ENCODE measurements around the gene OSBP2. TPM values are rescaled to one million over a fixed set of nuclear protein-coding genes. Genes with fewer than 3 reads are reported as not detected.

Gene OSBP2
- total RNA-seq, 1 experiment from 2014 or later = 10.2 TPM

DNA sequence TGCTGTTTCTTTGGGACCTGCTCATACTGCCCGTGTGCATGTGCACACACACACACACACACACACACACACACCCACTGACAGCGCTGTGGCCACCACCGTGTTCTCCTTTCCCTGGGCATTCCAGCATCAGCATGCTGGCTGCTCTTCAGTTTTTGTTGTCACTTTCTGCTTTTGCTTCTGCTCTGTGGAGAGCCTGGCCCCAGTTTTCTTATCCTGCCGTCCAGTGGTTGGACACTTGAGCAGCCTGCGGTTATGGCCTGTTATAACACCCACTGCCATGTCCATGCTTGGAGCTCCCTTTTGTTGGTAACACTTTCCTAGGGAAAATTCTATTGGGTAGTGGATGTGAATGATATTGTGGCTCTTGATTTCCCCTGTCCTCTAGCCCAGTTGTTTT is 83.6 kb downstream of the OSBP2 start:
- ChIA-PET CTCF (no interaction called here), POLR2A (ENCODE audit: unreplicated experiment) (no interaction called here)
- TF ChIP-seq EZH2 (IDR thresholded peaks at IDR 0.05; ENCODE audit: low read length, unreplicated experiment) = no peak

DNA sequence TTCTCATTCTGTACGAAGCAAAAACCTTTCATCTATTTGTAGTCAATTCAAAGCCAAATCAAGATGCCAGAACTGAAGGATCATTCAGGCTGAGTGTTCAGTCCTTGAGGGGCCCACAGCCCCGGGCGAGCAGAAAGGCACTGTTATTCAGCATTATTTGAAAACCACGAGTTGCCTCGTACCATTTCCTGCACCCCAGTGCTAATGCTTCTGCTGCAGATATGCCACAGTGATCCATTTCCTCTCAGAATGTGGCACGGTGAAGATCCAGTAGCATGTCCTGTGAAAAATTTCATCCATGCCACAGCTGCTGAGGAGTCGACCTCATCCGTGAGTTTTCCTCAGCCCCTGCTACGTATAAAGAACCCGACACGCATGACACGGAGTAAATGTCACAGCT is 85.4 kb downstream of the OSBP2 start:
- no TSS peak for BruUV-seq (replicated peaks)
- Histone ChIP-seq H3K4me2 (ENCODE audit: low read length) (no peak overlapping the region), H3F3A (ENCODE audit: low read length, unreplicated experiment) (no peaks in the 10 kb centered on the region), H4K20me1 (ENCODE audit: low read length) (no peaks in the 10 kb centered on the region), H3K36me3 (ENCODE audit: low read depth, low read length) (no peaks in the 10 kb centered on the region), H3K79me2 (ENCODE audit: low read length) (no peaks in the 10 kb centered on the region), H3K4me3 (ENCODE audit: low read length) (no peak overlapping the region), H3K9me3 (ENCODE audit: low read length) (no peaks in the 10 kb centered on the region), H2AFZ (ENCODE audit: low read length) (no peak overlapping the region), H3K4me1 (ENCODE audit: insufficient read depth, low read length) (peaks cover 25% of the 10 kb centered on the region), H3K27me3 (ENCODE audit: low read length) (no peaks in the 10 kb centered on the region), H3K27ac (ENCODE audit: low read length) (no peak overlapping the region), H3K9me2 (replicated peaks; ENCODE audit: low read length) (no peaks in the 10 kb centered on the region), H3K9ac (ENCODE audit: low read length) (no peak overlapping the region)
- no peak for TF ChIP-seq EZH2phosphoT487 (IDR thresholded peaks at IDR 0.05; ENCODE audit: borderline replicate concordance, low read length)
- TF ChIP-seq, protein P1, sequence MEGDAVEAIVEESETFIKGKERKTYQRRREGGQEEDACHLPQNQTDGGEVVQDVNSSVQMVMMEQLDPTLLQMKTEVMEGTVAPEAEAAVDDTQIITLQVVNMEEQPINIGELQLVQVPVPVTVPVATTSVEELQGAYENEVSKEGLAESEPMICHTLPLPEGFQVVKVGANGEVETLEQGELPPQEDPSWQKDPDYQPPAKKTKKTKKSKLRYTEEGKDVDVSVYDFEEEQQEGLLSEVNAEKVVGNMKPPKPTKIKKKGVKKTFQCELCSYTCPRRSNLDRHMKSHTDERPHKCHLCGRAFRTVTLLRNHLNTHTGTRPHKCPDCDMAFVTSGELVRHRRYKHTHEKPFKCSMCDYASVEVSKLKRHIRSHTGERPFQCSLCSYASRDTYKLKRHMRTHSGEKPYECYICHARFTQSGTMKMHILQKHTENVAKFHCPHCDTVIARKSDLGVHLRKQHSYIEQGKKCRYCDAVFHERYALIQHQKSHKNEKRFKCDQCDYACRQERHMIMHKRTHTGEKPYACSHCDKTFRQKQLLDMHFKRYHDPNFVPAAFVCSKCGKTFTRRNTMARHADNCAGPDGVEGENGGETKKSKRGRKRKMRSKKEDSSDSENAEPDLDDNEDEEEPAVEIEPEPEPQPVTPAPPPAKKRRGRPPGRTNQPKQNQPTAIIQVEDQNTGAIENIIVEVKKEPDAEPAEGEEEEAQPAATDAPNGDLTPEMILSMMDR (conservative IDR thresholded peaks at IDR 0.05; ENCODE audit: low read depth, low read length) = no peak
- no peak for TF ChIP-seq EZH2 (IDR thresholded peaks at IDR 0.05; ENCODE audit: low read length, unreplicated experiment)
- no peak for ATAC-seq
- ChIA-PET CTCF (no interaction called here), POLR2A (ENCODE audit: unreplicated experiment) (no interaction called here)
- intact Hi-C loops (cut with micrococcal nuclease) = loop anchor here (5.0 kb wide), 1 partner anchor 52 kb away; no protein-coding TSS in a partner anchor
- no peak for DNase-seq

More for the DNA sequence above, 83.6 kb downstream of the OSBP2 start:
- H3K79me2 ChIP-seq (ENCODE audit: low read length) = no peaks in the 10 kb centered on the region
- no peak overlapping the region for H3K4me3 ChIP-seq (ENCODE audit: low read length)
- H3K27ac ChIP-seq (ENCODE audit: low read length) = no peak overlapping the region
- no peak for DNase-seq
- no peaks in the 10 kb centered on the region for H3K9me2 ChIP-seq (replicated peaks; ENCODE audit: low read length)
- ATAC-seq = no peak
- H2AFZ ChIP-seq (ENCODE audit: low read length) = no peak overlapping the region
- H3K27me3 ChIP-seq (ENCODE audit: low read length) = no peaks in the 10 kb centered on the region
- peaks cover 2% of the 10 kb centered on the region for H3F3A ChIP-seq (ENCODE audit: low read length, unreplicated experiment)
- H3K4me2 ChIP-seq (ENCODE audit: low read length) = no peak overlapping the region
- H3K36me3 ChIP-seq (ENCODE audit: low read depth, low read length) = no peaks in the 10 kb centered on the region
- no TSS peak for BruUV-seq (replicated peaks)
- intact Hi-C loops (cut with micrococcal nuclease) = no loop called here
- no peak overlapping the region for H3K9ac ChIP-seq (ENCODE audit: low read length)
- no peaks in the 10 kb centered on the region for H3K9me3 ChIP-seq (ENCODE audit: low read length)
- H3K4me1 ChIP-seq (ENCODE audit: insufficient read depth, low read length) = peaks cover 39% of the 10 kb centered on the region
- H4K20me1 ChIP-seq (ENCODE audit: low read length) = no peaks in the 10 kb centered on the region

DNA sequence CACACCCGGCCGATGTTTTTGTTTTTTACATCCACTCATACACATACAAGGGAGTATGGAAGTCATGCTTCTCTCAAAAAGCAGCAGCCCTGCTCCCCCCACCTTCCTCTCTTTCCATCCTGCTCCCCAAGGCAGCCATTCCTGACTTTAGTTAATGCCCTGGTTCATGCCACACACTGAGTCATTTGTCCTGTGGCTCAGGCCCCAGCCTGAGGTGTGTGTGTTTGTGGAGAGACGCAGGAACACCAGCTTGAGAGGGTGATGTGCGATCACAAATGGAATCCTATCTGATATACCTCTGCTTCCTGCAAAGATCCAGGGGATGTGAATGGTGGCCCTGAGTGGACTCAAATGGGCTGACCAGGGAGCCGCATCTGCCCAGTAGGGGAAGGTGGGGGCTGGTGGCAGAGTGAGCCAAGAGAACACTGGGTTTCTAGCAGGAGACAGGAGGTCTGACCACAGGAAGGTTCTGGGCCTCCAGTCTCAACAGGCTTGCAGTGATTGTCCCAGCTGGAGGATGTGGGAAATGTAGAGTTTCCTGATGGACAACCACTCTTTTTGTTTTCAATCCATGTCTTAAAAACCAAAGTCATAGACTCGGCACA is 86.7 kb downstream of the OSBP2 start:
- Histone ChIP-seq H3K4me2 (ENCODE audit: low read length) (peak overlapping the region; percentile 24), H3K4me3 (ENCODE audit: low read length) (no peak overlapping the region), H3K36me3 (ENCODE audit: low read depth, low read length) (no peaks in the 10 kb centered on the region), H3K79me2 (ENCODE audit: low read length) (no peaks in the 10 kb centered on the region), H3K27ac (ENCODE audit: low read length) (peak overlapping the region; percentile 76), H3K9me3 (ENCODE audit: low read length) (no peaks in the 10 kb centered on the region), H3K4me1 (ENCODE audit: insufficient read depth, low read length) (peaks cover 21% of the 10 kb centered on the region), H3K27me3 (ENCODE audit: low read length) (no peaks in the 10 kb centered on the region), H2AFZ (ENCODE audit: low read length) (no peak overlapping the region), H3F3A (ENCODE audit: low read length, unreplicated experiment) (no peaks in the 10 kb centered on the region), H3K9me2 (replicated peaks; ENCODE audit: low read length) (no peaks in the 10 kb centered on the region), H4K20me1 (ENCODE audit: low read length) (no peaks in the 10 kb centered on the region), H3K9ac (ENCODE audit: low read length) (peak overlapping the region; percentile 16; the same call in 1 of the 2 replicates)
- DNase-seq (peak; percentile 66), ATAC-seq (peak; percentile 76)
- ChIA-PET POLR2A (ENCODE audit: unreplicated experiment) (no interaction called here), CTCF (no interaction called here)
- intact Hi-C loops (cut with micrococcal nuclease) = loop anchor here (1.0 to 5.0 kb wide), 2 partner anchors 11 to 51 kb away; no protein-coding TSS in a partner anchor
- TF ChIP-seq EZH2 (IDR thresholded peaks at IDR 0.05; ENCODE audit: low read length, unreplicated experiment) (no peak), EZH2phosphoT487 (IDR thresholded peaks at IDR 0.05; ENCODE audit: borderline replicate concordance, low read length) (no peak)
- TF ChIP-seq, protein P1 (conservative IDR thresholded peaks at IDR 0.05; ENCODE audit: low read depth, low read length) = no peak
- no TSS peak for BruUV-seq (replicated peaks)

Measured in PC-3 (cell line).